Smooth muscle cell (in vitro differentiated cells): ENCODE results near the gene KCNMB2. TPM values are rescaled to one million over a fixed set of nuclear protein-coding genes. Genes with fewer than 3 reads are reported as not detected.

ENCODE experiments used
- DNase-seq: peaks from one replicate; lab custom pipeline; 2025; ENCODE audit not compliant: unreplicated experiment; lab: John Stamatoyannopoulos, UW
- H2AFZ ChIP-seq: fragments of 200-600 bp; sonication (generic); 2 replicates; pipeline ENCODE4 v1.6.0; 2016; ENCODE audit warnings: antibody characterized with exemption, low read depth, mild to moderate bottlenecking
- H3F3A ChIP-seq: fragments of 200-600 bp; sonication (generic); 2 replicates; pipeline ENCODE4 v1.6.0; 2017; ENCODE audit warnings: antibody characterized with exemption, low read depth
- H3K27ac ChIP-seq: fragments of 200-600 bp; sonication (generic); 2 replicates; pipeline ENCODE4 v1.5.1; 2016; ENCODE audit warnings: low read depth, mild to moderate bottlenecking
- H3K27me3 ChIP-seq: fragments of 200-600 bp; sonication (generic); 2 replicates; pipeline ENCODE4 v1.6.1; 2016; ENCODE audit warnings: low read depth, mild to moderate bottlenecking
- H3K36me3 ChIP-seq: fragments of 200-600 bp; sonication (generic); 2 replicates; pipeline ENCODE4 v1.5.1; 2016; ENCODE audit warnings: low read depth
- H3K4me1 ChIP-seq: fragments of 200-600 bp; sonication (generic); 2 replicates; pipeline ENCODE4 v1.5.1; 2016; ENCODE audit warnings: low read depth
- H3K4me2 ChIP-seq: fragments of 200-600 bp; sonication (generic); 2 replicates; pipeline ENCODE4 v1.6.0; 2016; ENCODE audit warnings: mild to moderate bottlenecking
- H3K4me3 ChIP-seq: fragments of 200-600 bp; sonication (generic); 2 replicates; pipeline ENCODE4 v1.5.1; 2016; ENCODE audit warnings: mild to moderate bottlenecking
- H3K79me2 ChIP-seq: fragments of 200-600 bp; sonication (generic); 2 replicates; pipeline ENCODE4 v1.6.0; 2016; ENCODE audit warnings: low read depth, mild to moderate bottlenecking
- H3K9ac ChIP-seq: fragments of 200-600 bp; sonication (generic); 2 replicates; pipeline ENCODE4 v1.6.0; 2016; ENCODE audit warnings: low read depth
- H3K9me3 ChIP-seq: fragments of 200-600 bp; sonication (generic); replicated peaks from 2 replicates; pipeline ENCODE4 v1.5.1; 2016; ENCODE audit warnings: low read depth
- H4K20me1 ChIP-seq: fragments of 200-600 bp; sonication (generic); 2 replicates; pipeline ENCODE4 v1.6.0; 2016; ENCODE audit warnings: low read depth
- WGBS: methylation state at CpG from one replicate; pipeline ENCODE4 v1.1.7; 2016; ENCODE audit warnings: low lambda C conversion rate; 5-methylcytosine and 5-hydroxymethylcytosine counted together
- polyA plus RNA-seq: library from polyadenylated mRNA; unstranded; fragments of >200 nt; fragmentation: Nextera tagmentation; extraction: Ambion mirVana; gene quantifications from 2 replicates; pipeline ENCODE4 v1.2.1, GENCODE V29; 2016
- total RNA-seq: library from RNA; depleted of rRNA; stranded (reverse); fragments of >200 nt; gene quantifications from 2 replicates; pipeline ENCODE4 v1.2.3, GENCODE V29; 2014
- TF ChIP-seq, protein P1 (sequence below): fragments of 200-600 bp; sonication (generic); IDR thresholded peaks from 2 replicates; pipeline ENCODE4 v1.5.1; 2017; ENCODE audit warnings: borderline replicate concordance, mild to moderate bottlenecking, antibody characterized with exemption; ENCODE audit not compliant: insufficient read depth, poor library complexity, severe bottlenecking

Gene KCNMB2
- total and polyA plus RNA-seq, 2 experiments from 2014 or later: 0.09 TPM; not detected in 1

DNA sequence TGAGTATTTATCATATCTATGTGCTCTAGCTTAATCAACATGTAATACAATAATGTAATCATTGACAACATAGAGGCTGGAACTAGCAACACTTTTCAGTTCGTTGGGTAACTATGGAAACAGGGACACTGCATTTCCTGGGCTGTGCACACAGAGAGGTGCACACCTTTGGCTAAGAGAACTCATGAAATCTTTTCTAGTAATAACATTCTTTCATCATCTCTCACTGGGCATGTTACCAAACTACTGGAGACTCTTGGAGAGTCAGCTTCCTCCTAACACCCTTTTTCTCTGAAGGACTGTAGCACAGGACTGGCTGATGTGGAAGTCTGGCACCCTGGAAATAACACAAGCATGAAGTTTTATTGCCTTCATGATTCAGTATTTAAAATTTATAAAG is 135.6 kb downstream of the KCNMB2 start:
- no peaks in the 10 kb centered on the region for H3K9me3 ChIP-seq
- H3K36me3 ChIP-seq: no peaks in the 10 kb centered on the region
- H3K4me1 ChIP-seq: no peaks in the 10 kb centered on the region
- no peak overlapping the region for H3K9ac ChIP-seq
- H3K79me2 ChIP-seq: no peaks in the 10 kb centered on the region
- no peaks in the 10 kb centered on the region for H3K27me3 ChIP-seq
- H2AFZ ChIP-seq: no peak overlapping the region
- H4K20me1 ChIP-seq: no peaks in the 10 kb centered on the region
- 56% methylated on average over 1 of the region's 1 CpG for WGBS
- no peak overlapping the region for H3K4me3 ChIP-seq
- peak overlapping the region; percentile 50 for H3K27ac ChIP-seq
- H3F3A ChIP-seq: peaks cover 8% of the 10 kb centered on the region
- H3K4me2 ChIP-seq: peak overlapping the region; percentile 47
- DNase-seq: no peak
- TF ChIP-seq, protein P1, sequence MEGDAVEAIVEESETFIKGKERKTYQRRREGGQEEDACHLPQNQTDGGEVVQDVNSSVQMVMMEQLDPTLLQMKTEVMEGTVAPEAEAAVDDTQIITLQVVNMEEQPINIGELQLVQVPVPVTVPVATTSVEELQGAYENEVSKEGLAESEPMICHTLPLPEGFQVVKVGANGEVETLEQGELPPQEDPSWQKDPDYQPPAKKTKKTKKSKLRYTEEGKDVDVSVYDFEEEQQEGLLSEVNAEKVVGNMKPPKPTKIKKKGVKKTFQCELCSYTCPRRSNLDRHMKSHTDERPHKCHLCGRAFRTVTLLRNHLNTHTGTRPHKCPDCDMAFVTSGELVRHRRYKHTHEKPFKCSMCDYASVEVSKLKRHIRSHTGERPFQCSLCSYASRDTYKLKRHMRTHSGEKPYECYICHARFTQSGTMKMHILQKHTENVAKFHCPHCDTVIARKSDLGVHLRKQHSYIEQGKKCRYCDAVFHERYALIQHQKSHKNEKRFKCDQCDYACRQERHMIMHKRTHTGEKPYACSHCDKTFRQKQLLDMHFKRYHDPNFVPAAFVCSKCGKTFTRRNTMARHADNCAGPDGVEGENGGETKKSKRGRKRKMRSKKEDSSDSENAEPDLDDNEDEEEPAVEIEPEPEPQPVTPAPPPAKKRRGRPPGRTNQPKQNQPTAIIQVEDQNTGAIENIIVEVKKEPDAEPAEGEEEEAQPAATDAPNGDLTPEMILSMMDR: no peak

DNA sequence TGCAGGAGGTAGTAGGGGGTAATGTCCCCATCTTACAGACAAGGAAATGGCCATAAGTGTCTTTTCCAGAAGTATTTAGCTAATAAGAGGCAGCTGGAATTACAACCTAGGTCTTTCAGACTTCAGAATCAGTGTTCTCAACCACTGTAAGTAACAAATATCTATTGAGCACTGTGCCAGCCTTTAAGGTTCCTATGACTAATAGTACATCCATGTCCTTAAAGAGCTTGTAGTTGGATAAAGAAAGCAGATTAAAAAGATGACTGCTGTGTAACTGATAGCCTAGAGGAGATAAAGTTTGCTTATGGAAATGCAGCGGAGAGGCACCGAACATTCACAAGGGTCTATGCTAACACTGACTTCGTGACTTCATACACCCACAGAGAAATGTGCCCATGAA is 136.0 kb downstream of the KCNMB2 start:
- Histone ChIP-seq H3F3A (peaks cover 8% of the 10 kb centered on the region), H3K9ac (no peak overlapping the region), H3K4me1 (no peaks in the 10 kb centered on the region), H2AFZ (no peak overlapping the region), H3K27me3 (no peaks in the 10 kb centered on the region), H3K9me3 (no peaks in the 10 kb centered on the region), H3K4me3 (no peak overlapping the region), H4K20me1 (no peaks in the 10 kb centered on the region), H3K79me2 (no peaks in the 10 kb centered on the region), H3K36me3 (no peaks in the 10 kb centered on the region), H3K4me2 (peak overlapping the region; percentile 47), H3K27ac (peak overlapping the region; percentile 50)
- TF ChIP-seq, protein P1: no peak
- WGBS: 23% methylated on average over 3 of the region's 3 CpGs
- DNase-seq: no peak

DNA sequence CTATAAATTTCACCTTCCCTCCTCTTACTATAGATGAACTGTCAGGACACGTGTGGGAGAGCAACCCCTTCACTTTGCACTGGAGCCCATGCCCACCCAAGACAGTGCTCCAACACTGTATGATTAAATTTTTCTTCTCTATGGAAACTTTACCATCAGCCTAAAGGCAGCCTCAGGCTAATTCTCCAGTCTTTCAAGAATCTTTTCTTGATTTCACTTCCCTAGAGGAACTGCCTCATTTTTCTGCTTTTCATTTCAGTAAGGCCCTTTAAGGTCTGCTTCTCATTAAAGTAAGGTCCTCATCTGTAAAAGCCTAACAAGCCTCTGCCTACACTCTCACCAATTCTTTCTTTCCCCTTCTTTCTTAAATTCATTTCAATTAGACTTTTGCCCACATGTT is 137.3 kb downstream of the KCNMB2 start:
- no peak overlapping the region for H3K27ac ChIP-seq
- 76% methylated on average over 1 of the region's 1 CpG for WGBS
- DNase-seq: no peak

DNA sequence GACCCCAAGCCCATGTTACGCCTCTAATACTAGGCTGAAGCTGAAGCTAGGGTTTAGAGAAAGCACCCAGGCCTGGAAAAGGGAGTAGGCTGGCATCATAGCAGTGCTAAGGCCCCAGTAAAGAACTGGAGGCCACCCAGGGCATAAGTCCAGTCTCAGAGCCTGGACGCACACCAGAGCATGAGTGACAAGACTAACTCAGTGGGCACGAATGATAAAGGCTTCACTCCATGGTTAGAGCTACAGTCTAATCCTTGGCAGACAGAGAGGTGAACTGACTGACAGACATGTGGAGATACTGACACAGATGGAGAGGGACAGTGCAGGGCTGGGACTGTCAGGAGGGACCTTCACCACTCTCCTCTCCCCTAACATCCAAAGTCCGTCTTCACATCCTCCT is 139.8 kb downstream of the KCNMB2 start:
- Histone ChIP-seq H2AFZ (no peak overlapping the region), H3K4me1 (no peaks in the 10 kb centered on the region), H3K79me2 (no peaks in the 10 kb centered on the region), H3F3A (peaks cover 3% of the 10 kb centered on the region), H3K27ac (no peak overlapping the region), H3K27me3 (peaks cover 3% of the 10 kb centered on the region), H3K4me2 (no peak overlapping the region), H3K9ac (no peak overlapping the region), H3K9me3 (no peaks in the 10 kb centered on the region), H3K4me3 (no peak overlapping the region), H3K36me3 (no peaks in the 10 kb centered on the region), H4K20me1 (no peaks in the 10 kb centered on the region)
- 89% methylated on average over 4 of the region's 4 CpGs for WGBS
- TF ChIP-seq, protein P1: no peak
- DNase-seq: no peak

More for the DNA sequence above, 137.3 kb downstream of the KCNMB2 start:
- Histone ChIP-seq H3K4me3 (no peak overlapping the region), H3K9ac (no peak overlapping the region), H3K4me2 (no peak overlapping the region), H4K20me1 (no peaks in the 10 kb centered on the region), H3K4me1 (no peaks in the 10 kb centered on the region), H2AFZ (no peak overlapping the region), H3K27me3 (no peaks in the 10 kb centered on the region), H3K79me2 (no peaks in the 10 kb centered on the region), H3F3A (peaks cover 8% of the 10 kb centered on the region), H3K9me3 (no peaks in the 10 kb centered on the region), H3K36me3 (no peaks in the 10 kb centered on the region)
- TF ChIP-seq, protein P1: no peak
